ENCODE results near the gene SLC34A1. TPM values are rescaled to one million over a fixed set of nuclear protein-coding genes. Genes with fewer than 3 reads are reported as not detected.

Gene SLC34A1
- total and polyA plus RNA-seq, 2 of the 13 experiments (the other 11 are each of a cell fraction or from before 2014, with no cell fraction given), result 0.03 to 0.20 TPM

- no peak for TF ChIP-seq HNRNPH1 (optimal IDR thresholded peaks at IDR 0.05; ENCODE audit: low read depth, low read length)
- TF ChIP-seq, protein P1, sequence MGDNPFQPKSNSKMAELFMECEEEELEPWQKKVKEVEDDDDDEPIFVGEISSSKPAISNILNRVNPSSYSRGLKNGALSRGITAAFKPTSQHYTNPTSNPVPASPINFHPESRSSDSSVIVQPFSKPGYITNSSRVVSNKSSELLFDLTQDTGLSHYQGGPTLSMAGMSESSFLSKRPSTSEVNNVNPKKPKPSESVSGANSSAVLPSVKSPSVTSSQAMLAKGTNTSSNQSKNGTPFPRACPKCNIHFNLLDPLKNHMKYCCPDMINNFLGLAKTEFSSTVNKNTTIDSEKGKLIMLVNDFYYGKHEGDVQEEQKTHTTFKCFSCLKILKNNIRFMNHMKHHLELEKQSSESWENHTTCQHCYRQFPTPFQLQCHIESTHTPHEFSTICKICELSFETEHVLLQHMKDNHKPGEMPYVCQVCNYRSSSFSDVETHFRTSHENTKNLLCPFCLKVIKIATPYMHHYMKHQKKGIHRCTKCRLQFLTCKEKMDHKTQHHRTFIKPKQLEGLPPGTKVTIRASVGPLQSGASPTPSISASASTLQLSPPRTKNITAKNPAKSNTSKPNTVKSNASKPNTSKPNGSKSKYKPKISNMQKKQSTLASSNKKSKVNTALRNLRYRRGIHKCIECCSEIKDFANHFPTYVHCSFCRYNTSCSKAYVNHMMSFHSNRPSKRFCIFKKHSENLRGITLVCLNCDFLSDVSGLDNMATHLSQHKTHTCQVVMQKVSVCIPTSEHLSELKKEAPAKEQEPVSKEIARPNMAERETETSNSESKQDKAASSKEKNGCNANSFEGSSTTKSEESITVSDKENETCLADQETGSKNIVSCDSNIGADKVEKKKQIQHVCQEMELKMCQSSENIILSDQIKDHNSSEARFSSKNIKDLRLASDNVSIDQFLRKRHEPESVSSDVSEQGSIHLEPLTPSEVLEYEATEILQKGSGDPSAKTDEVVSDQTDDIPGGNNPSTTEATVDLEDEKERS (CRISPR knock-in tag; IDR thresholded peaks at IDR 0.05), result no peak; the same call in none of the 2 replicates
- TF ChIP-seq ZNF44 (CRISPR knock-in tag; IDR thresholded peaks at IDR 0.05), result 0 out of 2 replicates have a peak, but pooled peaks have one; percentile 56
- no peak for TF ChIP-seq CAMTA2 (CRISPR knock-in tag; IDR thresholded peaks at IDR 0.05; ENCODE audit: borderline replicate concordance)
- no peak for TF ChIP-seq NCOA5 (CRISPR knock-in tag; IDR thresholded peaks at IDR 0.05)
- no peak for TF ChIP-seq ZSCAN30 (CRISPR knock-in tag; IDR thresholded peaks at IDR 0.05)
- TF ChIP-seq ZNF496 (CRISPR knock-in tag; IDR thresholded peaks at IDR 0.05; ENCODE audit: insufficient replicate concordance), result no peak
- no peak; the same call in 1 of the 2 replicates for TF ChIP-seq ZNF605 (CRISPR knock-in tag; IDR thresholded peaks at IDR 0.05)
- no peak for TF ChIP-seq ZNF646 (CRISPR knock-in tag; IDR thresholded peaks at IDR 0.05)
- no peak for TF ChIP-seq ZNF773 (CRISPR knock-in tag; IDR thresholded peaks at IDR 0.05; ENCODE audit: borderline replicate concordance)
- TF ChIP-seq ZNF670 (CRISPR knock-in tag; IDR thresholded peaks at IDR 0.05; ENCODE audit: borderline replicate concordance), result no peak
- peak; percentile 62 for TF ChIP-seq ZNF451 (CRISPR knock-in tag; IDR thresholded peaks at IDR 0.05)
- TF ChIP-seq MAZ (IDR thresholded peaks at IDR 0.05; ENCODE audit: borderline replicate concordance, low read depth, low read length), result no peak
- TF ChIP-seq MAZ (CRISPR knock-in tag; IDR thresholded peaks at IDR 0.05; ENCODE audit: low read depth), result peak; percentile 70; the same call in 1 of the 2 replicates
- TF ChIP-seq EZH2 (conservative IDR thresholded peaks at IDR 0.05; ENCODE audit: low read depth, low read length), result no peak
- no peak for TF ChIP-seq HHEX (CRISPR knock-in tag; IDR thresholded peaks at IDR 0.05)
- no peak for TF ChIP-seq ADNP (CRISPR knock-in tag; IDR thresholded peaks at IDR 0.05)
- peak; percentile 70 for TF ChIP-seq CREB1 (IDR thresholded peaks at IDR 0.05)
- TF ChIP-seq CREB1 (CRISPR knock-in tag; IDR thresholded peaks at IDR 0.05), result peak; percentile 88
- TF ChIP-seq ZSCAN22 (CRISPR knock-in tag; IDR thresholded peaks at IDR 0.05), result no peak
- no peak for TF ChIP-seq ZNF782 (CRISPR knock-in tag; IDR thresholded peaks at IDR 0.05; ENCODE audit: borderline replicate concordance)
Observed at GRCh38 chr5:177351392-177352329, 32.6 kb upstream of the SLC34A1 start, which contains the start of gene LMAN2 (continued).
